Hepatic stellate cell (primary cell): ENCODE measurements around the gene PTPRG.

Experiments
- DNase-seq: peaks from one replicate; pipeline ENCODE4 v3.0.0; 2011; ENCODE audit warnings: low spot score

The PTPRG gene

GRCh38 chr3:61589856-61590255, 28.5 kb downstream of the PTPRG start:
- DNase-seq, result peak; percentile 17

GRCh38 chr3:61591300-61591699, 29.9 kb downstream of the PTPRG start:
- no peak for DNase-seq

- no peak for DNase-seq
Observed at GRCh38 chr3:61593446-61594029, 32.2 kb downstream of the PTPRG start.

- DNase-seq, result no peak
Observed at GRCh38 chr3:61594144-61594963, 33.0 kb downstream of the PTPRG start.

- DNase-seq, result no peak
Observed at GRCh38 chr3:61594964-61595285, 33.6 kb downstream of the PTPRG start.

GRCh38 chr3:61595288-61595687, 33.9 kb downstream of the PTPRG start:
- no peak for DNase-seq

- no peak for DNase-seq
Observed at GRCh38 chr3:61595826-61596225, 34.5 kb downstream of the PTPRG start.

GRCh38 chr3:61597906-61598305, 36.5 kb downstream of the PTPRG start:
- DNase-seq, result no peak

- no peak for DNase-seq
Observed at GRCh38 chr3:61600195-61600594, 38.8 kb downstream of the PTPRG start.

GRCh38 chr3:61601831-61602230, 40.5 kb downstream of the PTPRG start:
- DNase-seq, result no peak

GRCh38 chr3:61602466-61602865, 41.1 kb downstream of the PTPRG start:
- no peak for DNase-seq

- DNase-seq, result no peak
Observed at GRCh38 chr3:61605589-61606175, 44.3 kb downstream of the PTPRG start.

GRCh38 chr3:61606196-61606595, 44.8 kb downstream of the PTPRG start:
- no peak for DNase-seq

- DNase-seq, result no peak
Observed at GRCh38 chr3:61608072-61608471, 46.7 kb downstream of the PTPRG start.

- no peak for DNase-seq
Observed at GRCh38 chr3:61608711-61609110, 47.3 kb downstream of the PTPRG start.

- DNase-seq, result no peak
Observed at GRCh38 chr3:61610316-61610715, 48.9 kb downstream of the PTPRG start.

GRCh38 chr3:61612211-61613194, 51.1 kb downstream of the PTPRG start:
- DNase-seq, result no peak

- DNase-seq, result no peak
Observed at GRCh38 chr3:61613666-61614065, 52.3 kb downstream of the PTPRG start.

GRCh38 chr3:61615643-61616042, 54.3 kb downstream of the PTPRG start:
- no peak for DNase-seq

- no peak for DNase-seq
Observed at GRCh38 chr3:61616586-61616985, 55.2 kb downstream of the PTPRG start.

GRCh38 chr3:61617041-61617440, 55.7 kb downstream of the PTPRG start:
- DNase-seq, result no peak

GRCh38 chr3:61617651-61618050, 56.3 kb downstream of the PTPRG start:
- DNase-seq, result no peak
